Anterior cingulate cortex (tissue), 58 donors: Measurements from ENCODE around the gene PTTG1IP2.

Source experiments
- DNase-seq, 58 donors: peaks; one replicate each; lab custom pipeline; 2025; lab: John Stamatoyannopoulos, UW

Gene PTTG1IP2

DNA sequence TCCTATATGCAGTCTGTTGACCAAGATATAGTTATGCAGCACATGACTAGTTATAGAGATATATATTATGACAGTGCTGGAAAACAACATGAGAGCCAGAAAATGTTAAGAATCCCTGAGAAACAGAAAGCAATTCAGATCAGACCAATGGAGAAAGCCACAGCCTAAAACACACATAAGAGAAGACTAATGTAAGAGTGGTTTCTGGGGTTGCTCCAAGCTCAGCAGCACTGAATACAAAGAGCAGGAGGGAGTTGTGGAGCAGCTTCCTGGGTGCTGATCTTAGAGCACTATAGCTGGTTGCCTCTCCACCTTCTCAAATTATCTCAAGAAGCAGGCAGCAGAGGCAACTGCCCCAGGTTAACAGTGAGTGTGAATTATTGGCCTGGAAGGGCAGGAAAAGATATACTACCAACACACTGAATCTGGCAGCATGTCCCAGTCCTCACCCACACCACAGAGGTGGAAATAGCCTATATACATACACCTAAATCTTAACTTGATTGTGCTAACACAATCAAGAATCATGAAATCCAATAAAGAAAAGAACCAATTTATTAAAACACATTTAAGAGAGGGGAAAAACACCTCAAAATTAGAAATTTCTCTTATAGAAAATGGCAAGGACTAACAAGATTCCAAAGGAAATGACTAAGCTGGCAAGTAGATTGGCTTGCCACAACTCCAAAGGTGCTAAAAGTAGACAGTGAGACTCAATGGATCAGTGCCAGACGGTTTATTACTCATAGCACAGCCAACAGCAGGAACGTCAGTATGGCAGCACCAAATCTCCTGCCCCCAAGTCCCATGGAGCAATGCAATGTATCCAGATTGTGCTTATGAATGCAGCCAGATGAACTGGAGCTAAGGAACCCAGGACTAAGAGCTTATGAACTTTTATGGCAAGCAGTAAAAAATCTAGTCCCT is 5.1 kb downstream of the PTTG1IP2 start:
- peak in 3 of 58 donors; percentile 2 to 5 (median 3) for DNase-seq

DNA sequence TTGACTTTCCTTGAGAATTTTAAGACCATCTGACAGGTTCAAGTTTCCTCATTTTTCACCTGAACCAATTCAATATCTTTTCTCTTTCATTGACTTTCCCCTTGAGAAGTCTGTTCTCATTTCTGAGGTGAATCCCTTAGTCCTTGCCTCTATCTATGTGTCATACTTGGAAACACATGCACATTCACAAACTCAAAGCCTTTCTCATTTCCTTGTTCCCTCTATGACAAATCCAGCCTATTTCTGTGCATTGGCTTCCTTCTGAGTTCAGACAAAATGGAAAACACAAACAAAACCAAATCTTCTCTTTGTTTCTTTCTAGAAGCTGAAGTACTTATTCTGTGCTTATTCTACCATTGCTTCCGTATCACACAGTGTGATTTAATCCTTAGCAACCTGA is 13.8 kb downstream of the PTTG1IP2 start:
- DNase-seq, result no peak

- DNase-seq, result no peak
Measured at GRCh38 chr7:90484706-90485105, 15.3 kb downstream of the PTTG1IP2 start.

DNA sequence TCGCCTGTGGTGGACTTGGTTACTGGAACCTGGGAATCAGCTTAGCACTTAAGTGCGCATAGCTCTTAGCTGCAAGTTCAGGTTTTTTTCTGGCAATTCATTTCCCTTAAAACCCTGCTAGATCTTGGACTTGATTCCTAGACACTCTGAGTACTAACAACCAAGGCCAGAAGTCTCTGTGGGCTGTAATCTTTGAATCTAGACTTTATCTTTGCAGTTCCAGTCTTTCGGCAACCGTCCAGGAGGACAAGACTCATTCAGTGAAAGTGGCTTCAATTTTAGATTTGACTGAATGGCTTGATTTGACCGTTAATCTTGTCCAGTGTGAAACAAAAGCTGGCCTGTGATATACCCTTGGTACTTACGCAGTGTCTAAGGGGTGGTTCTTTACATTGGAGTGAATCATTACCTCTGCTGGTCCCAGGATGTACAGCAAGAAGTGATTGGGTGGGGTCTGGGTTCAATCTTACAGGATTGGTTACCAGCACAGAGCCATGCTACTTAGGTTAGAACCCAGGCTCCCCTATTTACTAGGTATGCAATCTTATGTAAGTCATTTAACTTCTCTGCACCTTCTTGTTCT is 16.4 kb downstream of the PTTG1IP2 start:
- DNase-seq, result no peak

- no peak for DNase-seq
Measured at GRCh38 chr7:90487808-90488207, 18.4 kb downstream of the PTTG1IP2 start.

- DNase-seq, result no peak
Measured at GRCh38 chr7:90488220-90488619, 18.8 kb downstream of the PTTG1IP2 start.

- DNase-seq, result no peak
Measured at GRCh38 chr7:90492250-90492649, 22.8 kb downstream of the PTTG1IP2 start.

GRCh38 chr7:90495241-90495640 is 25.8 kb downstream of the PTTG1IP2 start:
- DNase-seq, result no peak

DNA sequence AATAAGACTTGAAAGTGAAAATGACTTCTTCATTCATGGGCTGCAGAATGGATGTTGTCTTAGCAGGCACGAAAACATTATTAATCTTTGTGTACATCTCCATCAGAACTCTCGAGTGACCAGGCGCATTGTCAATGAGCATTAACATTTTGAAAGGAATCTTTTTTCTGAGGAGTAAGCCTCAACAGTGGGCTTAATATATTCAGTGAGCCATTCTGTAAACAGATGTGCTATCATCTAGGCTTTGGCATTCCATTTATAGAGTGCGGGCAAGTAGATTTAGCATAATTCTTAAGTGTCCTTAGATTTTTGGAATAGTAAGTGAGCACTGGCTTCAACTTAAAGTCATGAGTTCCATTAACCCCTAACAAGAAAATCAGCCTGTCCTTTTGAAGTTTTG is 33.1 kb downstream of the PTTG1IP2 start:
- no peak for DNase-seq

DNA sequence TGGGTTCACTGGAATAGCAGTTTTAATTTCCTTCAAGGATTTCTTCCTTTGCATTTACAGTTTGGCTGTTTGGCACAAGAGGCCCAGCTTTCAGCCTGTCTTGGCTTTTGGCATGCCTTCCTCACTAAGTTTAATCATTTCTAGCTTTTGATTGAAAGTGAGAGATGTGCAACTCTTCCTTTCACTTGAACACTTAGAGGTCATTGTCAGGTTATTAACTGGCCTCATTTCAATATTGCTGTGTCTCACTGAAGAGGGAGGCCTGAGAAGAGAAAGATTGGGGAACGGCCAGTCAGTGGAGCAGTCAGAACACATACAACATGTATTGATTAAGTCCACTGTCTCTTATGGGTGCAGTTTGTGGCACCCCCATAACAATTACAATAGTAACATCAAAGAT is 33.9 kb downstream of the PTTG1IP2 start:
- DNase-seq, result no peak

DNA sequence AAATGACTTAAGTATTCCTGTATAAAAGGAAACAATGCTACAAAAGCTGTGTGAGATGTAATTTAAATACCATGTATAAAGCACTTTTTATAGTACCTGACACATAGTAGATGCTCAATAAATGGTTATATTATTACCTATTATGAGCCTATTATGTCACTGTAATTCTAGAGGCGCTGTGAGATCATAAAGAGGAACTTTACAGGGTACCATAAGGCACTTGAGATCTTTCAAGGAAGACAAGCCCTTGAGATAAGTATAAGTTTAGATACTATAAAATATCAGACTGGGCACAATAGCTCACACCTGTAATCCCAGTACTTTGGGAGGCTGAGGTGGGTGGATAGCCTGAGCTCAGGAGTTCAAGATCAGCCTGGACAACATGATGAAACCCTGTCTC is 38.3 kb downstream of the PTTG1IP2 start:
- DNase-seq, result no peak

- no peak for DNase-seq
Measured at GRCh38 chr7:90511776-90512175, 42.3 kb downstream of the PTTG1IP2 start.

DNA sequence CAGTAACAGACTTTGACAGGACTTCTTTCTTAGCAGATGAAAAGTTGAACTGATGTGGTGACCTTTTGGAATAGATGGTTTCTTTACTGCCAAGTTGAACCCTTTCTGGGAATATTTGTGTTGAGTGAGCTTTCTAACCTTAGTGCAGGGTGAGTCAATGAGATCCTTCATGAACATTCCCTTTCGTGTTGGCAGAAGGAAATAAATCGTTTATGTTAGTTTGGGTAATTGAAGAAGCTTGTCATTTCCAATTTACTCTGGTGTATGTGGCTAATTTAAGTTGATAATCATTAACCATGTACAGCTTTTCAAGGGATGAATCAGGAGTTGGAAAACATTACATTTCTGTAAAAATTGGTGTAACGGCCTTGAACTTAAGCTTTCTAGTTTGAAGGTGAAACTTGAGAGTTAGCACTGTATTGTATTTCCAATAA is 43.4 kb downstream of the PTTG1IP2 start:
- DNase-seq, result no peak

DNA sequence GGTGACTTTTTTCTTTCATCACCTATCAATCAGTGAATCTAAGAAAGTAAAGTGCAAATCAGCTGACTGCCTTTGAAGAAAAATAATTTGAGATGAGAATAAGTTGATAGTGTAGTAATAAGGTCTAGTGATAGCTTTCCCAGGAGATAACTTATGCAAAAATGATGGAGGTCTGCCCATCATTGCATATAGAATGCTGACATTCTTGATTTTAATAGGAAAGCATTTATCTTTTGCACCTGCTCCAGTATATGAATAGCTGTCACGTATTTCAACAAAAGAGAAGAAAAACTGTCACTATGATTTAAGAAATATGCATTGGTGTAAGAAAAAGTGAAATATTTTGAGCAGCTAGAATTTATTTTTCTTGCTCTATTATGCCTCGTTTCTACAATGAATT is 46.8 kb downstream of the PTTG1IP2 start:
- DNase-seq, result no peak

DNA sequence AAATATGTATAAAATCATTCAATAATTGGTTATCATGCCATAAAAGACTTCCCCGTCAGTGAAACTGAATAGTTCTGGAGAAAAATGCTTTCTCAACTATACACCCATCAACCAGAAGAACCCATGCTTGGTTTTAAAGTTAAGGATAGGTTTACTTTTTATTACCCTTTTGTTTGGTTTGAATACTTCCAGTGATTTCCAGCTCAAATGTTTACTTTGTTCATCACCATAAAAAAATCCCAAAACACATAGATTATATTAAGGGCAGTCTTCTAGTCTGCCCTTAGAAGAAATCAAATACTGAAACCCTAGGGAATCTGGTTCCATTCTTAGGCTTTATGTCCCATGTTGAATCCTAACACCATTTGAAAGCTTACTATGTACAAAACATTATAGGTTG is 49.2 kb downstream of the PTTG1IP2 start:
- no peak for DNase-seq

- no peak for DNase-seq
Measured at GRCh38 chr7:90520484-90520883, 51.0 kb downstream of the PTTG1IP2 start.

- no peak for DNase-seq
Measured at GRCh38 chr7:90530263-90530662, 60.8 kb downstream of the PTTG1IP2 start.

GRCh38 chr7:90532231-90532929 is 62.9 kb downstream of the PTTG1IP2 start:
- DNase-seq, result no peak

DNA sequence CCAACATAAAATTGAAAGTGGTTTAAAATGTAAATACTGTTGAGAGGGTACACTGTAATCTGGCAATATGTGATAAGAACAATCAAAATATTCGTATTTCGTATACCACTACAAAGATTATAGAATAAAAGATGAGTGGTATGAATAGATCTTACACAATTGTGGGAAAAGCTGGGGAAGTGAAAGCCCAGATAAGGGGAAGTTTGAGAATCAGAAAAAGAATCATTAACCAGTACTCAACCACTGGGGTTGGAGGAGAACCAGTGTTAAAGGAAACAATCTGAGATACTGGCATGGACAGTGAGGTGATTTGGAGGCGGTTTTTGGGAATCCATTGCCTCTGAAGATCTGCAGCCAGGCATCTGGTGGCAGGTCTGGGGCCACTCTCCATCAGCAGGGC is 67.0 kb downstream of the PTTG1IP2 start:
- DNase-seq, result no peak

GRCh38 chr7:90538405-90538804 is 69.0 kb downstream of the PTTG1IP2 start:
- DNase-seq, result no peak

DNA sequence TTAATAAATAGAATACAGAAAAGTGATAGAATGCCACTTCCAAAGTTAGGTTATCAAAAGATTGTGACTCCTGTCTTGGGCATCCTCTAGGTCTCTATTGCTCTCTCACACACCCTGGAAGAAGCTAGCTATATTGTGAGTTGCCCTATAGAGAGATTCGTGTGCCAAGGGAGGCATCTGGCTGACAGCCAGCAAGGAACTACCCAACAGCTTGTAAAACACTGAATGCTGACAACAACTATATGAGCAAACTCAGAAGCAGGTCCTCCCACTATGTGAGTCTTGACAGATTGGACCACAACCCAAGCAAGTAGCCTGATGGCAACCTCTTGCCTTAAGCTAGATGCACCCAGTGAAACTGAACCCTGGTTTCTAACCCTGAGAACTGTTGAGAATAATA is 71.0 kb downstream of the PTTG1IP2 start:
- no peak for DNase-seq
